Measurements from ENCODE around the gene HSD17B8.
"Not testable (repeated sequence)": the region's sequence is repeated elsewhere in the genome, so short reads cannot be mapped to it uniquely, and the experiment has no call there.

HSD17B8 gene

DNA sequence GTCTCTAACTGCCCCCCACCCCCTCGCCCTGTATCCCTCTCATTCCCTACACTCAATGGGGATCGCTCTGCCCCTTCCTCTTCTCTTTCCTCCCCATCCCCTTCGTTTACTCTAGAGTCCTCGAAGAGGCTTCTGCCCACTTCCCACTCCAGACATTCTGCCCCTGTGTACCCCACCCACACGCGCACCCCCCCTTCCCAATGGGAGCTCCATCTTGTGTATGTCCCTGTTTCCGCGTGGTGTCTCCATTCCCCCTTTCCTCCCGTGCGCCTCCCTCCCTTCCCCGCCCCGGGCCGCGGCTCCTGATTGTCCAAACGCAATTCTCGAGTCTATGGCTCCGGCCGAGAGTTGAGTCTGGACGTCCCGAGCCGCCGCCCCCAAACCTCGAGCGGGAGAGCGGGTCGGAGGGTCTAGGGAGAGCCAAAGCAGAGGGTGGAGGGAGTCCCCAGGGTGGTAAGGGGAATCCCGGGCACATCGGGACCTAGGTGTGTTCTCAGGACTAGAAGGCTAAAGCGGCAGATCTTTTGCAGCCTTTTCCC is 3.2 kb downstream of the HSD17B8 start:
- DNase-seq (ENCODE audit: low read depth), result peak; percentile 36

DNA sequence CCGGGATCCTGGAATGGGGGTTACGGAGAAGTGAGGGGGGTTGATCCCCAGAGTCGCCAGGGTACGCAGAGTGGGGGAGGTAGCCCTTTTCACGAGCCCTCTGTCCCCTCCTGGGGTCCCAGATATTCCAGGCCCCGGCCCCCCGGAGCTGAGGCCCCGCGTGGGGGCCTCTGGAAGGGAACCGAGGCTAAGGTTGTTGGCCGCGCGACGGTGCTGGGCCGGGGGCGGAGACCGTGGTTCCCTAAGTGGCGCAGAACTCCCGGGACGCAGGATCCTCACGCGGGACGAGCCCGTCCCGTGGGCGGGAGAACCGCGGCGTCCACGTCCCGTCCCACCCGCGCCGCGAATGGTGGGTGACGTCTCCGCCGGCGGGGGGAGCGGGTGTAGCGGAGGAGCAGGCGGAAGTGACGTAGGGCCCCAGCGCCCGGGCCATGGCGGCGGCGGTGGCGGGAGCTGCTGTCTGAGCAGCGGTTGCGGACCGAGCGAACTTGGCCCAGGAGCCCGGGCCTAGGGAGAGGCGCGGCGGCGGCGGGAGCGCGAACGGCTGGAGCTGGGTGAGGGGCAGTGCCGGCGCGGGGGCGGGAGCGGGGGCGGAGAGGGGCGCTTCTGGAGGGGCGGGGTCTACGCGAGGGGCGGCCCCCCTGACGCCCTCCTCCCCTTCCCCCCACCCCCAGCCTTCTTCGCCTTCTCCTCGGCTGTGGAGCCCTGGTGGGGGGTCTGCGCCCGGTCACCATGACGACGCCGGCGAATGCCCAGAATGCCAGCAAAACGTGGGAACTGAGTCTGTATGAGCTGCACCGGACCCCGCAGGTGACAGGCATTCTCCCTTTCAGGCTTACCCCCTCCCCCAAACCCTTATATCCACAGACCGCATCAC is 3.9 kb downstream of the HSD17B8 start, which contains the start of gene RING1:
Gene RING1 (plus strand): TSS at position 410 of the 877 bp plus-strand sequence. CDS start 323 bp downstream, at position 733.
- peak; percentile 69 for DNase-seq (ENCODE audit: low read depth)

DNA sequence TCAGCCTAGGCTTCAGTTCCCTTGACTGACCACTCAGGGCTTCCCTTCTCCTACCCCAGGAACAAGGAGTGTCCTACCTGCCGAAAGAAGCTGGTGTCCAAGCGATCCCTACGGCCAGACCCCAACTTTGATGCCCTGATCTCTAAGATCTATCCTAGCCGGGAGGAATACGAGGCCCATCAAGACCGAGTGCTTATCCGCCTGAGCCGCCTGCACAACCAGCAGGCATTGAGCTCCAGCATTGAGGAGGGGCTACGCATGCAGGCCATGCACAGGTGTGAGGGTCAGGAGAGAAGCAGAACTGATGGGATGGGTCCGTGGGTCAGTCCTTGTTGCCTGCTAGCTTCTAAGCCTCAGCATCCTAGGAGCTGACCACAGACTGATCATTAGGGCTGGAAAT is 5.4 kb downstream of the HSD17B8 start:
- DNase-seq (ENCODE audit: low read depth), result no peak

DNA sequence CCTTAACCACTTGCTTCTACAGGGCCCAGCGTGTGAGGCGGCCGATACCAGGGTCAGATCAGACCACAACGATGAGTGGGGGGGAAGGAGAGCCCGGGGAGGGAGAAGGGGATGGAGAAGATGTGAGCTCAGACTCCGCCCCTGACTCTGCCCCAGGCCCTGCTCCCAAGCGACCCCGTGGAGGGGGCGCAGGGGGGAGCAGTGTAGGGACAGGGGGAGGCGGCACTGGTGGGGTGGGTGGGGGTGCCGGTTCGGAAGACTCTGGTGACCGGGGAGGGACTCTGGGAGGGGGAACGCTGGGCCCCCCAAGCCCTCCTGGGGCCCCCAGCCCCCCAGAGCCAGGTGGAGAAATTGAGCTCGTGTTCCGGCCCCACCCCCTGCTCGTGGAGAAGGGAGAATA is 6.7 kb downstream of the HSD17B8 start:
- no peak for DNase-seq (ENCODE audit: low read depth)

DNA sequence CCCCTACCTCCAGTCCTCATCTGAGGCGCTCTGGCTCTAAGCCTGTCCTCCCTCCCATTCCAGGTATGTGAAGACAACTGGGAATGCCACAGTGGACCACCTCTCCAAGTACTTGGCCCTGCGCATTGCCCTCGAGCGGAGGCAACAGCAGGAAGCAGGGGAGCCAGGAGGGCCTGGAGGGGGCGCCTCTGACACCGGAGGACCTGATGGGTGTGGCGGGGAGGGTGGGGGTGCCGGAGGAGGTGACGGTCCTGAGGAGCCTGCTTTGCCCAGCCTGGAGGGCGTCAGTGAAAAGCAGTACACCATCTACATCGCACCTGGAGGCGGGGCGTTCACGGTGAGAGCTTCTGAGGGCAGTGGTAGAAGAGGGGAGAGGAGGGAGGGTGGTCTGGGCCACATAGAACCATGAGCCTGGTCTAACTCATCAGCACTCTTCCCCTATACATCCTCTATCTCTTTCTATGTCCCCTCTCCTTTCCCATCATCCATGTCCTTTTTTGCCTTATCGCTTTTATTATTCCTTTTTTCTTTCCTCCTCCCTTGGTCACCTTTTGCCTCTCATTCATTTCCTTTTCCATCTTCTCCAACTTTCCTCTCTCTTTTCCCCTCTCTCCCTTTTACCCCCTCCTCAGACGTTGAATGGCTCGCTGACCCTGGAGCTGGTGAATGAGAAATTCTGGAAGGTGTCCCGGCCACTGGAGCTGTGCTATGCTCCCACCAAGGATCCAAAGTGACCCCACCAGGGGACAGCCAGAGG is 7.4 kb downstream of the HSD17B8 start:
- no peak for DNase-seq (ENCODE audit: low read depth)

DNA sequence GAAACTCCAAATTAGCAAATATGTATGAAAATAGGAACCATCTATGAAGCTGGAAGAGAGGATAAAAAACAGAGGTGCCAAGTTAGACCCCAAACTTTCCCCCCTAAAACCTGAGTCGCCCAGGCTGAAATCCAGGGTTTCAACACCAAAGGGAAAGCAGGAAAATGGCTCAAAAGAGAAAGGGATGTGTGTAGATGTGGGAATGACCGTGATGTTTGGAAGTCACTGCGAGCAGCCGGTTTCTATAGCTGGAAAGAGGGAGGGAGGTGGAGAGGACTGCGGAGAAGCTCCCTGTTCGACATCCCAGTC is 8.4 kb downstream of the HSD17B8 start:
- DNase-seq (ENCODE audit: low read depth), result no peak

DNA sequence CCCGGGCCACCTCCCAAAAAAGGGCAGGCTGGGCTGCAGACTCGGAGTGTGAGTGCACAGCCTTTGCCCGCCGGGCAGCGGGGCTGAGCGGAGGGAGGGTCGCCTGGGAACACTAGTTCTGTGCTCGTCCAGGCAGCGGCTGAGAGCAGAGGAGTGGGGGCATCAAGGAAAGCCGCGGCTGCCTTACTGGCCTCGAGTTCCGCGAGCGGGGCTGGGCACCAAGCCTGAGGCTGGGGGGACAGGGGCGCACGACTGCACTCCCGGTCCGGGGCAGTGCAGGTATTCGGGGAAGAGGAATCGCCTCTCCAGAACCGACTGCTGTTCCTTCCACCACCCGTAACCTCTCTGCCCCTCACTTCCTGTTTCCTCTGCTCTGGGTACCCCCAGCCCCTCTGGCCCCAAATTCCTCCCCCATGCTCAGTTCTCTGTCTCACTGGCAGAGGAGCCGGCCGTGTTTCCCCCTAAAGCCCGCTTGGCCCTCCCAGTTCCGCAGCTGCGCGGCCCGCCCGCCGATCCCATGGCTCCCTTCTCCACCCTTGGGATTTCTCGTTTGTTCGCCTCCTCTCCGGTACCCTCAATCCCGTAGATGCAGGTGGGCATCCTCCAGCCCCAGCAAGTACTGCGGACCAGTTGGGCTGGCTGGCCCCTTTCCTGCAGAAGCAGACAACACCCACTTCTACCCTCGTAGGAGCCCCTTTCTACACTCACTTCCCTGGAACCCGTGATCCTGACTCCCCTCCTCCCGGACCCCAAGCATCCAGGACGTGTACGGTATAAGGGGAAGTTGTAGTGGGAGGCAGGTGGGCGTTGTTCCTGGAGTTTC is 8.9 kb downstream of the HSD17B8 start:
- no peak for DNase-seq (ENCODE audit: low read depth)

DNA sequence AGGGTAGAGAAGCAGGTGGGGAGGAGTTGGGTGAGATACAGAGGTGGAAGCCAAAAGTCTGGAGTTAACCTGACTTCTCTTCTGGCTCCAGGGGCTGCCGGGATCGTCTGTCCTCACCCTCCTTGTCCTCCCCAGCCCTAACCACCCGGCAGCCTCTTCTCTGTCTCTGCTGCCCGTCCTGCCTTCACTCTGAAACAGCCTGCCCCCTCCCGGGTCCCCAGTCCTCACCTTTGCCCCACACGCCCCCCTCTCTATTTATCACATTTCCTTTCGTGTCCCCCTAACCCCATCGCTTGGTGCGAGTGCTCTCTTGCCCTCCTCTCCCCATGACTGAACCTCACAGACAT is 9.5 kb downstream of the HSD17B8 start:
- no peak for DNase-seq (ENCODE audit: low read depth)

DNA sequence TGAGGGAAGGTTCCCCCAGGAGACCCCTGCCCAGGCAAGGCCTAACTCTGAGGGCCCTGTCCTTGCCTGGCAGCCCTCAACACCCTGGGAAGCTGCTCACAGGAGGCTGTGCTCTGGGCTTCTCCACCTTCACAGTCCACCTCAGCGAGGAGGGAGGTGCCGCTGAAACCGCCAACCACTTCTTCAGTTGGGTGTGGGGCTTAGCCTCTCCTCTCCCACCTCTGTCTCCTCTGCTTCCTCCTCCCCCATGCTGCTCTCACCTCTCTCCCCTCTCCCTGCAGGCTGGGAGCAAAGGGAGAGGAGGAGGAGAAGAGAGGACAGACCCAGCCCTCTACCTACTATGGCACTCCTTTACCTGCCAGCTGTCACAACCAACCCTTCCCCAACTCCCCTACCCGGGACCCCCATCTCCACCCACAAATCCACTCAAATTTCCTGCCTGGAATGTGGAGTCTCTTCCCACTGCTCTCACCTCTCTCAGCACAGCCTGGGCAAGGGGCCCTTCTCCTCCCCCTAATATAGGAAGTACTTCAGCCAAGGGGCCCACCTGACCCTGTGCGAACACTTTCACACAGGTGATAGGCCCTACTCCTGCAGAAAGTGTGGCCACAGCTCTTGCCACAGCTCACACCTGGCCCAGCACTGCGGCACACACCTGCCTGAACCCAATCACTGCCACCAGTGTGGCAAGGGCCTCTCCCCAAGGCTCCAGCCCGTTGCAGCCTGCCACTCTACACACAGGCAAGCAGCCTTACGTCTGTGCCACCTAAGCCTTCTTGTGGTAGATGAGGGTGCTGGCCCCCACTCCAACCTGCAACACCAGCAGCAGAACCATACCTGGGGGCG is 11.0 kb downstream of the HSD17B8 start:
- no peak for DNase-seq (ENCODE audit: low read depth)

DNA sequence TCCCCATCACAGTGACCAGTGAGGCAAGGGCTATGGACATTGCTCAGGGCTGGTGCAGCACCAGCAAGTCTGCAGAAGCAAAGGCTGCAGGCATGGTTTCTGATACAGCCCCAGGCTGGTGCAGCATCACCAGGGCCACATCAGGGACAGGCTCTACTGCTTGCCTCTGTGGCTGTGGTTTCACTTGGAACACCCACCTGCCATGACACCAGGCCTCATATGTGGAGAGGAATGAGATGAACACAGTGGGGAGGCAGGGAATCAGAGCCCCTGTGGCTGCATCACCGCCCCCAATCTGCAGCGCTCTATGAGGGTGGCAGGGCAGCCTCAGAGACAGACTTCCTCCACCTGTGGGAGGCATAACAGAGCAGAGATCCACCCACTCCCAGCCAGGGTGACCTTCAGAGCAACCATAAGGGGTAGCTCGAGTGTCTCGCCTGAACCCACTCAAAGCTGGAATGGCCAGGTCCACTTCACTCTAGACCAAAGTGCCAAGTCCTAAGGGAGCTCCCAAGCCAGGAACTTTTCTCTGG is 11.7 kb downstream of the HSD17B8 start:
- DNase-seq (ENCODE audit: low read depth), result no peak

DNA sequence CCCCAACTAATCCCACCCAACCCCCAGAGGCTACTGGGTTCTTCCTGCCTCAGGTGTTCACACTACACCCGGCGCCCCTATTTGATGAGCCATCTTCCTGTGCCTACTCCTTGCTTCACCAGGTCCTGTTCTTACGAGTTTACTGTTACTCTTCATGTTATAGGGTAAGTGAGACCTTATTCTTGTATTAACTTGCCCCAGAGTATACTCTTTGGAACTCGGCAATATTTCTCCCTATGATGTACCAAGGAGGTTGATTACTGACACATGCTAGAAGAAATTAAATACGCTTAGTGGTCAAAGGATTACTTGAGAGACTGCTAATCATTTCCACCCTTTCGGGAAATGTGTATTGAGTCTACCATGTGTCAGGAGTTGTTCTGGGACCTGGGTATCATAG is 12.8 kb downstream of the HSD17B8 start:
- DNase-seq (ENCODE audit: low read depth), result no peak

DNA sequence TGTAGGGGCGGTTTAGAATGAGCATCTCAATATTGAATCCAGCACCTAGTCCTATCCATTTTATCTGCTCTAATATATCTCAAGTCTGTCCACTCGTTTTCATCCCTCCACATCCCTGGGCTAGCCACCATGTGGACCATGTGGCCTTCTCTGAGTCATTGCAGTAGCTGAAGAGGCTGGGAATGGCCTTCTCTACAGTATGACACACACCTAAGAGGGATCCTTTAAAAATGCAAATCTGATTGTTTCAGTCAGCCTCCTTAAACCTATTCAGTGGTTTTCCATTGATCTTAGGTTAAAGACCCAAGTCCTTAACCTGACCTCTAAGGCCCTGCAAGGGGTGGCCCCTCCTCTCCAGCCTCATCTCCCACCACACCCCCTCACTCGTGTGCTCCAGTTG is 13.2 kb downstream of the HSD17B8 start:
- no peak for DNase-seq (ENCODE audit: low read depth)

DNA sequence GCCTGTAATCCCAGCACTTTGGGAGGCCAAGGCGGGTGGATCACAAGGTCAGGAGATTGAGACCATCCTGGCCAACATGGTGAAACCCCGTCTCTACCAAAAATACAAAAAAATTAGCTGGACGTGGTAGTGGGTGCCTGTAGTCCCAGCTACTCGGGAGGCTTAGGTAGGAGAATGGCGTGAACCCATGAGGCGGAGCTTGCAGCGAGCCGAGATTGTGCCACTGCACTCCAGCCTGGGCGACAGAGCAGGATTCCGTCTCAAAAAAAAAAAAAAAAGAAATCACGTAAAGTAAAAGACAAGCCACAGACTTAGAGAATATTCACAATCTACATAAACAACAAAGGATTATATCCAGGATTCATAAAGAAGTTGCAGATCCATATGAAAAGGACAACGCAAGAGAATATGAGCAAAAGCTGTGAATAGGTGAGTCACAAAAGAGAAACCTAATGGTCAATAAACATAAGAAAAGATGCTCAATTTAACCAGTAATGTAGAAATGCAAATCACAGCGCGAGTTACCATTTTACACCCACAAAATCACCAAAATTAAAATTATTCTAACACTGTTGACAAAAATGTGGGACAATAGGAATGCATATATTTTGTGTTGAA is 22.2 kb downstream of the HSD17B8 start:
- not testable (repeated sequence) for DNase-seq (ENCODE audit: low read depth)

DNA sequence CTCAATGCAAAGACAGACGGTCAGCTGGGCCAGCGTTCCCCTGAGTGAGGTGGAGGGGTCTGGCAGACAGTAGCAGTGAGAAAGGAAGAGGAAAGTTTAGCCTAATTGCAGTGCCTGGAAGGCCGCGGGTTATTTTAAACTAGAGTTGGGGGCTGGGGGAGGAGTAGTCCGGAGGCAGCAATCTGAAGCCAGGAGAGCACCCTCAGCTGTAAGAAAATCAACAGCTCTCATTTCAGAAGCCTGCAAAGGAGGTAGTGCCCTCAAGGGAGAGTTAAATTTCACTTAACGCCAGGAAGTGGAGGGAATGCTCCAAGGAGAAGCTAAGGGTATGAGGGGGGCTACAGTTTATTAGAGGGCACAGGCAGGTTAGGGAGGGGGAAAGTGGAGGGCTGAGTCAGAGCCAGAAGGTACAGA is 30.8 kb downstream of the HSD17B8 start:
- no peak for DNase-seq (ENCODE audit: low read depth)

DNA sequence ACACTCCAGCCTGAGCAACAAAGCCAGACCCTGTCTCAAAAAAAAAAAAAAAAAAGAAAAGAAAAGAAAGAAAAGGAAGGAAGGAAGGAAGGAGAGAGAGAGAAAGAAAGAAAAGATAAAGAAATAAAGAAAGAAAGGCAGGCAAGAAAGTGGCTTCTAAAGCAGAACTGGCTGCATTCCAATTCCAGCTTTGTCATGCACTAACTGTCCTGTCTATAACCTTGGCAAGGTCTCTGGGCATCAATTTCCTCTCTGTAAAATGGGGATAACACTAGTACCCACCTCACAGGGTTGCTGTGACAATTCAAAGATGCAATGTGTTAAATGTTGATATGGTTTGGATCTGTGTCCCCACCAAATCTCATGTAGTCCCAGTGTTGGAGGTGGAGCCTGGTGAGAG is 31.9 kb downstream of the HSD17B8 start:
- no peak for DNase-seq (ENCODE audit: low read depth)

DNA sequence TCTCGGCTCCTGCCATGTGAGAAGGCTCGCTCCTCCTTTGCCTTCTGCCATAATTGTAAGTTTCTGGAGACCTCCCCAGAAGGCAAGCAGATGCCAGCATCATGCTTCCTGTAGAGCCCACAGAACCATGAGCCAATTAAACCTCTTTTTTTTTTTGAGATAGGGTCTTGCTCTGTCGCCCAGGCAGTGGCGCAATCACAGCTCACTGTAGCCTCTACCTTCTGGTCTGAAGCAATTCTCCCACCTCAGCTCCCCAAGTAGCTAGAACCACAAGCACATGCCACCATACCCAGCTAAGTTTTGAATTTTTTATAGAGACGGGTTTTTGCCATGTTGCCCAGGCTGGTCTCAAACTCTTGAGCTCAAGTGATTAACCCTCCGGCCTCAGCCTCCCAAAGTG is 32.4 kb downstream of the HSD17B8 start:
- DNase-seq (ENCODE audit: low read depth), result no peak

DNA sequence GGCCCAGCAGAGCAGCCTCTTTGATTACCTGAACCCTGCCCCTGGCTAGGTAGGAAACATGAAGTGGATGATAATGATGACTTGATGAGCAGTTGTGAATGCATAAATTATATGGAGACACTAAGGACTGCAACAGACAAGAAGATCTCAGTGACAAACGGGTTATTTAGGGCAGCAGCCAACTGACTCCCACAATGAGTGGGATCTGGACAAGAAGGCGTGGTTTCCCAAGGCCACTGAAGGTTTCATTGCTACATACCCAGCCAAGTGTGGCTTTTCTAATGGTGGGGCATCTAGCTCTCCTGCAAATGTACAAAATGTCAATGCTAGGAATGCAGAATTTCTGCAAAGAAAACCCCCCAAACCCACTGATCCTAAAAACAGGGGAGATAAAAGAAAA is 33.3 kb downstream of the HSD17B8 start:
- peak; percentile 18 for DNase-seq (ENCODE audit: low read depth)

DNA sequence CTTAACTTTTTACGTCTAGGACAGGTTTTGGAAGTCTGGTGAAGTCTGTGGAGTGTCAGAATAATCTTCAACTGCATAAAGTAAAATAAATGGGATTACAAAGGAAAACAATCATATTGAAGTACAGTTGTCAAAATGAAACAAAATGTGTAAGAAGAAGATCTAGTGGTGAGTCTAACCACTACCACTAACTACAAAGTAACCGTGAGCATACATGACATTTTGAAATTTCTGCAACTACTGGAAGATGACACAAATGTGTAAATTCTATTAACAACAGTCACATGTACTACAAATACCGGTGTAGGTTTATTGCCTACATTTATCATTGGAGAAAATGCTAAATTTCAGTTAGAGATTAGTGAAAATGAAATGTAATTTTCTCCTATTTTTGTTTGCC is 37.5 kb downstream of the HSD17B8 start:
- no peak for DNase-seq (ENCODE audit: low read depth)

DNA sequence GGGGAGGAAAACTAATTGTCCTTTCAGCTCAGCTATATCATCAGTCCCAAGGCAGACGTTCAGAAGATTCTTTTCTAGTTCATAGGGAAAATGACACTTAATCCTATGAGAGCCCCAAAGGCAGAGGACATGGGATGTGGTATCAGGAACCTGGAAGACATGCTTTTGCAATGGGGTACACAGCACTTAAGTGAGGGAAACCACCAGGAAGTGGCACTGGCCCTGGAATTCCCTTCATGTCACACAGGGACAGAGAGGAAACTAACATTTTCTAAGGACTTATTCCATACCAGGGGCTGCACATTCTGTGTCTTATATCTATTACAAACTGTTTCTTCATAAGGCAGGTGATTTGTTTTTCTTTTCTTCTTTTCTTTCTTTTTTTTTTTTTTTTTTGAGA is 39.0 kb downstream of the HSD17B8 start:
- DNase-seq (ENCODE audit: low read depth), result no peak

DNA sequence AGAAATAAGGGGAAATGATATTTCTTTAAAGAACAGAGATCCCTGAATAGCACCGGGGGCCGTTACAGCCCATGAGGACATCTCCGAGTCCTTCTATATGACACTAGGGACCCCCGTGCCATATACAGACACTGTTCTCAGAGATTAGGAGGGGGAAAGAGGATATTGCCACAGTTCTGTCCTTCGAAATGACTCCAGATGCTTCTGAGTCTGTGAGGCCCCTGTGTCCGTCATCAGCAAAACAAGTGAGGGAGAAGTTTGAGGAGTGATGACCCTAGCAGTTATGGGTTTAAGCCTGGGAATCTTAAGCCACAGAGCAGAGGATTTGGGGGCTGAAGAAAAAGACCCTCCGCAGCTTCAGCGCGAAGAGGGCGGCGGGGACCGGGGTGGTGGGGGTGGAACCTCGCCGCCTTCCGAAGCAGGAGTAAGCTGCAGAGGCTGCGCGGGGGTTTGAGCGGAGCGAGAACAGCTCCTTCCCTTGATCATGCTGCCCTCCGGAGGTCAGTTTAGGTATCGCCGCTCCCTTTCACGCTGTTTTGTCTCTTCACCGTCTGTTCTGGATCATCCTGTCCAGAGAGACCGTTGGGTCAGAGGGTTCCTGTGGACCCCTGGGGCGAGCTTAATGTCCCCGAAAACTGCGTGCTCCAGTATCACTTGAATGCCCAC is 43.7 kb downstream of the HSD17B8 start:
- DNase-seq (ENCODE audit: low read depth), result peak; percentile 77
